Measurements from ENCODE around the gene PNMA6E.

GRCh38 chrX:153450949-153451277, 49.8 kb upstream of the PNMA6E start:
- TF ChIP-seq POLR2AphosphoS5 (IDR thresholded peaks at IDR 0.05; ENCODE audit: borderline replicate concordance, low read depth, low read length): no peak
- TF ChIP-seq FOXP2 (optimal IDR thresholded peaks at IDR 0.05; ENCODE audit: control extremely low read depth, extremely low read length, insufficient read depth): no peak
- no peak for TF ChIP-seq EZH2 (IDR thresholded peaks at IDR 0.05)

All from SK-N-MC (cell line).